HT-29 (cell line): ENCODE results near the gene LCN12. TPM values are rescaled to one million over a fixed set of nuclear protein-coding genes. Genes with fewer than 3 reads are reported as not detected.

Experiments used
- DNase-seq: peaks from one replicate; pipeline ENCODE4 v3.0.0-alpha.2; 2015; ENCODE audit warnings: low spot score
- total RNA-seq: library from RNA; depleted of rRNA; stranded (reverse); fragments of >200 nt; shearing (Covaris generic); gene quantifications from 2 replicates; pipeline ENCODE4 v1.2.3, GENCODE V29; 2014

The LCN12 gene
- total RNA-seq, 1 experiment from 2014 or later: 0.58 TPM

DNA sequence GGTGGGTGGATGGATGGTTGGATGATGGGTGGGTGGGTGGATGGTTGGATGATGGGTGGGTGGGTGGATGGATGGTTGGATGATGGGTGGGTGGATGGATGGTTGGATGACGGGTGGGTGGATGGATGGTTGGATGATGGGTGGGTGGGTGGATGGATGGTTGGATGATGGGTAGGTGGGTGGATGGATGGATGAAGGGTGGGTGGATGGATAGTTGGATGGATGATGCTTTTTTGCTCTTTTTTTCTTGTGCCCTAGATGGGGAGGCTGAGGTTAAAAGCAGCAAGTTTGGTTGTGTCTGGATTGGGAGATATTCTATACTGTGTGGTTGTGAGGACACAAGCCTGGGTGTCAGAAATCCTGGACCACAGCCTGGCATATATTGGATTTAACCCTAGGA is 5.4 kb downstream of the LCN12 start:
- DNase-seq: no peak

DNA sequence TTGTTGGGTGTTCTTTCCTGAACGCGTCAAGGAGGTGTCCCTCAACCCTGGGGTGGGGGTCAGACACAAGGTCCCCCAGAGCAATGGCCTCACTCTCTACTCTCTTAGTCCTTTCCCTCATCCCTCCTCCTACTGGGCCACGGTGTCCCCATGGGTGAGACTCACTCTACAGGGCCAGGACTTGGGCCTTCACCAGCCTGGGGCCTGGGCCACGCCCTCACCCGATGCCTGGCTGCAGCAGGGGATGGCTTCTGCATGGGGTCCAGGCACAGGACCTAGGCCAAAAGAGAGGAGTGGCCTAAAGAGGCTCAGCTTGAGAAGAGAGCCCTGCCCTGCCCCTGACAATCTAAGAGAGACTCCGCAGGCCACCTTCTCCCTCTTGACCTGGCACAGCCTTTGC is 5.8 kb downstream of the LCN12 start:
- DNase-seq: no peak

DNA sequence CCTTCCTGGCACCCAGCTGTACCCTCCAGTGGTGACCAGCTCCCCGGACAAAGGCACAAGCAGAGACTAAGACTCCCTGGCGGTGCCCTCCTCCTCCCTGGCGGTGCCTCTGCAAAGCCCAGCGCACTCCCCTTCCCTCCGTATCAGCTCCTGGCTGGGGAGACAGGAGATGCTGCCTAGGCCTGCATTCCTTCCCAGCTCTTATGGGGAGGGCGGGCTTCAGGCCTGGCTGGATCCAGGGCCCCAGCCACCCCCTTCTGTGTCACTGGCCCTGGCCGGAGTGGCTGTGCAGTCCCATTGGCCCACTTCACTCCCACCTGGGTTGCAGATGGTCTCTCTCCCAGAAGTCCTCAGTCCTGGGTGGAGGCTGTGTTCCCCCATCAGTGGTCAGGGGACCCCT is 6.4 kb downstream of the LCN12 start:
- no peak for DNase-seq

DNA sequence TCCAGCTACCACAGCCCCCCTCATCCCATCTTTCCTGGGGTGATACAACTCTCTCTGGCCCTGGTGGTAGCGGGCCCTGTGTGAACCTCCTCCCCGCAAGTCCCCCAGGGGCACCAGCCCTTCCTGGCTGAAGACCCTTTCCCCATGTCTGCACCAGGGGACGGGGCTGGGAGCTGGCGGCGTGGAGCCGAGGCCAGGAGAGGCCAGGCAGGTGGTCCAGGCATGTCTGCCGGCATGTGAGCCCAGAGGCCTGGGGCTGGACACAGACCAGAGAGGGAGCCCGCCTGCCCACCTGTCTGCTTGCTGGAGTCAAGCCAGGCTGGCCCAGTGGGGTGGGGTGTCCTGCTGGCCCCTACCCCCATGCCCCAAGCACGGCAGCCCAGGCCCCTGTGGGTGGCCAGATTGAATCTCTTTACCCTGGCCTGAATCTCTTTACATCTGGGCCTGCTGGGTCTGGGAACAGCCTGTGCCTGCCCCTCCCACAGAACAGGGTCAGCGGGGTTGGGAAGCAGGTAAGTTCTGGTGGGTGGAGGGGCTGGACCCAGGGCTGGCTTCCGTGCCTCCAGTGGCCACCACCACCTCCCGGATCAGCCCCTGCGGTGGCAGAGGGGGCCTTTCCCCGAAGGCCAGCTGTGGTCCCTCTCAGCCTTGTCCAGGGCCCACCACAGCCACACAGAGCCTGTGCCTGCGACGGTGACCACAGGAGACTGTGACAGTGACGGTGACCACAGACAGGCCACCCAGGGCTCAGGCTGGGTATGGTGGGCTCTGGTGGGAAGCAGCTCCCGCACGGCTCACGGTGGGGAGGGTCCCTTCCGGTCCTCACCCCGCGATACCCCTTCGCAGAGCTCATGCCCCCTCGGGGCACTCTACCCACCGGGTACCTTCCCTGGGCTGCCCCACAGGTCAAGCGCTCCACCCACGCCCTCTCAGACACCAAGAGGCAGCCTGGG is 7.1 kb downstream of the LCN12 start:
- DNase-seq: no peak

DNA sequence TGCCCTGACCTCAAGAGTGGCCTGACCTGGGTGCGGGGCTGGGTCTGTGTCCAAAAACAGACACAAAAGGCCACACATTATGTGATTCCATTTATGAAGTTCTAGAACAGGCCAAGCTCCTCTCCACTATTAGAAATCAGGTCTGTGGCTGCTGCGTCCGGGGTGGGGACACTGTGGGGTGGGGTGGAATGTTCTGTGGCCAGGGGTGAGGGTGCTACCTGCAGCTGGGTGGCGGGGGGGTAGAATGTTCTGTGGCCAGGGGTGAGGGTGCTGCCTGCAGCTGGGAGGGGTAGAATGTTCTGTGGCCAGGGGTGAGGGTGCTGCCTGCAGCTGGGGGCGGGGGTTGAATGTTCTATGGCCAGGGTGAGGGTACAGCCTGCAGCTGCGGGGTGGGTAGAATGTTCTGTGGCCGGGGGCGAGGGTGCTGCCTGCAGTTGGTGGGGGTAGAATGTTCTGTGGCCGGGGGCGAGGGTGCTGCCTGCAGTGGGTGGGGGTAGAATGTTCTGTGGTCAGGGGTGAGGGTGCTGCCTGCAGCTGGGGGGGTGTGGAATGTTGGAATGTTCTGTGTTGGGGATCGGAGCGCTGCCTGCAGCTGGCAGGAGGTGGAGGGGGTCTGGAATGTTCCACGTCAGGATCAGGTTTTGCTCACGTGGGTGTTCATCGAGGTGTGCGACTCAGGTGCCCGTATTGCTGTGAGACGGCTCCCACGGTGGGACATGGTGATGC is 8.3 kb downstream of the LCN12 start:
- no peak for DNase-seq

DNA sequence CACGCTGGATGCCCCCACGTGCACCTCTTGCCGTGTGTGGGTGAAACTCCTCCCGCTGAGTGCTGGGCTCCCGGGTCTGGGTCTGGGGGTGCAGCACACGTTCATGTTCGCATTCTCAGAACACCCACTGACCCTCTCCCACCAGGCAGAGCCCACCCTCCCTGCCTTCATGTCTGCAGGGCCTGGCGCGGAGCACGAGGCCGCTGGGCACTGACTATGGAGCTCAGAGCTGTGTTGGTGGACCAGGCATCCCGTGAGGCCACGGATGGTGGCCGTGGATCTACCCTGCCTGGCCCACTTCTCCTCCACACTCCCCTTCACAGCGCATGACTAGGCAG is 8.8 kb downstream of the LCN12 start:
- DNase-seq: no peak

DNA sequence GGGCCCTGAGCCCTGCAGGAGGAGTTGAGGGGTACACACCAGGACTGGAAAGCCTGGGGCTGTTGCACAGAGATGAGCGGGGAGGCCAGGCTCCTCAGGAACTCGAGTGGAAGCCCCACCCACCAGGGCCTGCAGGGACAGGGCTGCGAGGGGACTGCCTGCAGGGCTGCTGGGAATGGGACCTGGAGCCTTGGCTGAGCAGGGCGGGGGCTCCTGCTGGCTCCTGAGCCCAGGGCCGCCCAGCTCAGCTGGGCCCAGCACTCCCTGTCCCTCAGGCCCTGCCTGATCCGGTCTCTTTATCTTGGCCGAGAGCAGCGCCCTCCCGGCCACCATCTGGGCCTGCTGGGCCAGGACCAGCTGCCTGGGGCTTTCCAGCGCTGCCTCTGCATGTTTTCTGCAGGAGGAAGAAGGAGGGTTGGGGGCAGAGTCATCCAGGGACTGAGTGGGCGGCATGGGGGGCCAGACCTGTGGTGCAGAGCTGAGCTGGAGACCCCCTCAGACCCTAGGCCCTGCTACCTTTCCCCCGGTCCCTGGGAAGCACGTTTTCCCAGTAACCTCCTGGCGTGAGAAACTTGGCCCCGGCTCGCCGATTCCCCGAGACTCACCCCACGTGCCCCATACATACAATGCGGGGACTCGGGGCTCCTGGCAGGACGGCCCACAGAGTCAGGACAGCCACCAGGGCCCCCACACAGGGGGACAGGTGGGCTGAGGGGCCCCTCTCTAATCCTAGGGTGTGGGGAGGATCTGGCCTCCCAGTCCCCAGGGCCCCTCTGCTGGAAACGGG is 9.4 kb downstream of the LCN12 start:
- DNase-seq: no peak

DNA sequence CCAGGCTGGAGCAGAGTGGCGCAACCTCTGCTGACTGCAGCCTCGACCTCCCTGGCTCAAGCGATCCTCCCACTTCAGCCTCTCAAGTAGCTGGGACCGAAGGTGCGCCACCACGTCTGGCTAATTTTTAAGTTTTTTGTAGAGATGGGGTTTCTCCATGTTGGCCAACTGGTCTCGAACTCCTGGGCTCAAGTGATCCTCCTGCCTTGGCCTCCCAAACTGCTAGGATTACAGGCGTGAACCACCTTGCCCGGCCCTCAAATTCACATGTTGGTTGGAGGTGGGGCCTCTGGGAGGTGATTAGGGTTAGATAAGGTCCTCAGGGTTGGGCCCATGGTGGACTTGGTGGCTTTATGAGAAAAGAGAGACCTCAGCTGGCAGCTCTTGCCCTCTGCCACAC is 10.1 kb downstream of the LCN12 start:
- no peak for DNase-seq

DNA sequence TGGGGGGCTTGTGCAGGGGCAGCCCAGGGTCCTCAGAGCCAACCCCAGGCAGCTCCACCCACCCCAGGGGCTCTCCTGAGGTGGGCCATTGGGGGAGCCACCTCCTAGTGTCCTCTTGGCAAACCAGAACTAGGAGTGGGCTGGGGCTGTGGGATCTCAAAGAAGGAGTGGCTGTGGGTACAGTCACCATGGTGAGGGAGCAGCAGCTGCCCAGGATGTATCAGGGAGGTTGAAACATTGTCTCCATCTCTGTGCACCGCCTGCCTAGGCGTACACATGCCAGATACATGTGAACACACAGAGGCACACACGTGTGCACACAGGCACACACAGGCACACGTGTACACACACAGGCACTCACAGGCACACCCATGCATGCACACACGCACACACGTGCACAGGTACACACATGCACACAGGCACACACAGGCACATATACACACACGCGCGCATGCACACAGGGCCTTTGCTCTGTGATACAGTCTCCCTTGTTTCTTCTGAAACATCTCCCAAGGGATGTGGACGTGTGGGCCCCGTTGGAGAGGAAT is 10.7 kb downstream of the LCN12 start:
- no peak for DNase-seq

DNA sequence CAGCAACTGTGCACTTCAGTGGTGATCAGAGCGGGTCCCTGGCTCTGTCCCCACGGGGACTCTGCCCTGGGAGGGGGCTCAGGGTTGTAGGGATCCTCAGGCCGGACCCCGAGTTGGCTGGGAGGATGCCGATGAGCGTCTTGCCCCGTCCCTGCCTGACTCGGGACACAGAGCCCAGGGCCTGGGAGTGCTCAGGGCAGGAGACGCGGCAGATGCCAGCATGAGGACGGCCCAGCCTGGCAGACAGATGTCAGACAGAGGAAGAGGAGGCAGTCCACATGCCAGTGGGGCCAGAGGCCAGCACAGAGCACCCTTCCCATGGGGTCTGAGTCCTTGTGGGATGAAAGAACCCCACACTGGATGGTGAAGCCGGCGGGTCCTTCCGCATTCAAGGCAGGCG is 11.3 kb downstream of the LCN12 start:
- no peak for DNase-seq

DNA sequence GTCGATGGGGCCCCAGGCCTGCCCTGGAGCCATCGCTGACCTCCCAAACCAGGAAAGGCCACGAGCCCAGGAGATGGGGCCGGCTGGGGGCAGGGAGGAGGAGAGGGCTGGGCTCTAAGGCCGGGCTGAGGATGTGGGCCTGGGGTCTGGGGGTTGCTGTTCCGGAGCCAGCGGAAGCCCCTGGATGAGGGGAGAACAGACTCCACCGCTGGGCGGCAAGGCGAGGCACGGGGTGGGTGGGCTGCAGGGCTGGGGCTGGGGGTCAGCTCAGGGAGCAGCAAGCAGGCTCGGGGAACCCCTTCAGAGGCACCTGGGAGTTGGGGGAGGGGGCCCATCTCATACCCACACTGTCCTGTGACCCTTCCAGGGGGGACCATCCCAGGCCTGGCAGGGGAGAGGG is 11.7 kb downstream of the LCN12 start:
- no peak for DNase-seq

DNA sequence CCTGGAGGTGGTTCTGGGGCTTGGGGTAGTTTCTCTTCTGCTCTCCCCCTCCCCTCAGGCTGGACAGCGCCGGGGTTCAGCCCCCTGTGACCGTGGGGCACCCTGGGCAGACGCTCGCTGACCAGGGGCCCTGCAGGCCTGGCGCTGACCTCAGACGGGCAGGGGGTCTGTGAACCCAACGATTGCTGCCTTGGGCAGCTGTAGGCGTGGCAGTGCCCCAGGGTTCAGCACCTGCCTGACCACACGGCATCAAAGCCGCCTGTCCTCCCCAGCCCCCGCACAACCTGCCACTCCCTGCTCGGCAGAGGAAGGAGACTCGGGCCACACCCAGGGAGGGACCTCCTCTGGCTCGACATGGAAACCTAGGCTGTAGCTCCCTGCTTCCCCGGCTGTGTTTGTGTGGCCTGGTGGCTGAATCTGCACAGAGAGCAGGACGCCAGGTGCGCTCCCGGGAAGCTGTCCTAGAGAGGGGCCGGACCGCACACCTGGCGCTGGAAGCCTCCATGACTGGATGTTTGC is 12.2 kb downstream of the LCN12 start:
- no peak for DNase-seq

DNA sequence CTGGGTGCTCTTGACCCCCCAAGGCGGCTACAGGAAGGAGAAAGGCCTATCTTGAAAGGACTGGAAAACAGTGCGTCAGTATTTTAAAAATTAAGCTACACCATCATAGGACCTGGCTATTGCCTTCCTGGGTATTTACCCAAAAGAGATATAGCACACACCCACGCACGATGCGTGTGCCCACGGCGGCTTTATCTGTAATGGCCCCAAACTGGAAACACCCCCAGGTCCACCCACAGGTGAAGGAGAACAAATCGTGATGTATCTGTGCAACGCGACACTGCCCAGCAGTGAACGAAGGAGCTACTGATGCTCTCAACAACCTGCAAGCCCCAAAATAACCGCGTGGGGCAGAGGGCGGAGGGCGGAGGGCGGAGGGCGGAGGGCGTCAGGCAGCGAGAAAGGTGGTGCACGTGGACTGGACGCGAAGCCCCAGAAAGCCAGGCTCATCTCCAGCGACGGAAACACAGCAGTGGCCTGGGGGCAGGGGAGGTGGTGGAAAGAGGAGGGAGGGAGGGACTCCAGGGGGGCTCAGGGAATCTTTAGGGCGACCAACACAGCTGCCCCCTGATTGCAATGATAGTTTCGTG is 12.9 kb downstream of the LCN12 start:
- no peak for DNase-seq

DNA sequence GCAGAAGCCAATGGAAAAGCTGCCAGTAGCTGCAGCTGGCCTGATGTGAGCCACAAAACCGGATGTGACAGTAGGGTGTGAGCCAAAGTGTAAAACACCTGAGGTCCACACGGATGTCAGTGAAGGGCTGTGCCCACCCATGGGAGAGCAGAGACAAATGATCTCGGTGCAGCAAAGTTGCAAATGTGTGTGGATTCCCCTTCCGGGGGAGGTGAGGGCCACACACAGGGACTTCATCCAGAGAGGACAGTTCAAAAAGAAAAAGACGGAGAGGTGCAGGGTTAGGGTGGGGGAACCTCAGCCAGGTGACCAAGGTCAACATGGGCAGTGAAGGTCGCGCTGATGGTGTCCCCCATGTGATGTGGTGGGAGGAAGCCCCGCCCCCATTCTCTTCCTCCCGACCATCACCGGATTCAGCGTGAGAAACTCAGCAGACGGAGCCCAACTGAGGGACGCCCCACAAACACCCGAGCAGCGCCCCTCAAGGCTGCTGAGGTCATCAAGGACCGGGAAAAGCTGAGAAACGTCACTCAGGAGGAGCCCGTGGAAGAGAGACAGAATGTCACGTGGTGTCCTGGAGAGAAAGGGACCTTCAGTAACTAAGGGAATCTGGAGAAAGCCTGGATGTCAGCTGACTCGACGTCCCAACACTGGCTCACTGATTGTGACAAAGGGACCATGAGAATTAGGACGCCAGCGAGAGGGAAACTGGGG is 13.9 kb downstream of the LCN12 start:
- no peak for DNase-seq

DNA sequence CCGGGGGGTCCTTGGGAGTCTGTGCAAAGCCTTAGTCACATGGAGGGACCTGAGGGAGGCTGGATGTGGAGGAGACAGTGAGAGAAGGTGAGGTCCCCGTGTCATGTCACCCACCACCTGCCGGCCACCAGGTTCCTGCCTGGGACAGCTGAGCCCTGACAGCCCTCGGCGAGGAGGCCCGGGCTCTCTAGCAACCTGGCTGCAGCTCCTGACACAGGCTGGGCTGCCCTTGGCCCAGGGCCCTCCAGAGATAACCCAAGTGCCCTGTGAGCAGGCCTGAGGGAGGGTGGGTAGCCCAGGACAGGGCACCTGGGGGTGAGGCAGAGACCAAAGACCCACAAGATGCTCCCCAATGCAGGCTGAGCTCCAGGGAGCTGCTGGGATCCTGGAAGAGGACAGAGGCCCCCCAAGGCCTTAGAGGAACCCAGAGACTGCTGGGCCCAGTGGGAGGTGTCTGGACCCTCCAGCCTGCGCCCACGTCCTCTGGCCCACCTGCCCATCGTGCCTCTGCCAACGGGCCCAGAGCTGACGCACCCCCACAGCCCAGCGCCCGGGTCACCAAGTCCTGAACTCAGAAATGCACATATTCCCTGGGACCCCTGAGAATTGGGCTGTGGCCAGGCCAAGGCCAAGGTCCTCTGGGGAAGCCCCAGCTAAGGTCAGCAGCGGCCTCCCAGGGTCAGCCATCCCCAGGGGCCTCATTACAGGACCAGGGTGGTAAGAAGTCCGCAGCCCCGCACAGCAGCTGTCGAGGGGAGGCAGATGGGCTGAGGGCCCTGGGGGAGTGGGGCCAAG is 16.5 kb downstream of the LCN12 start:
- DNase-seq: no peak

DNA sequence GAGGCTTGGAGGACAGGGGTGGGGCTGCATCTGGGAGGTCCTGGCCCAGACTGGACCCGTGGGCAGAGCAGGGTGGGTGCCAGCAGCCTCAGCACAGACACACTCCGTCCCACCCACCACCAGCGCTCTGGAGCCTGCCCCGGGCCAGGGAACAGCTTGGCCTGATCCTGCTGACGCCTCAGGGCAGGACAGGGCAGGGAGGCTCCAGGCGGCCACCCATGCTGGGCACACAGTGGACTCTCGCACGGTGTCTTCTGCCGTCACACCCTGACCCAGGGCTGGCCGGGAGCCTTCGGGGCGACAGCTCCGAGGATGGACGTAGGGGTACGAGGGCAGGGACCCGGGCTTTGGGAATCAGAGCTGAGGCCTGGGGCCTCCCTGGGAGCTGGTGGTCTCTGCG is 17.1 kb downstream of the LCN12 start:
- DNase-seq: no peak

DNA sequence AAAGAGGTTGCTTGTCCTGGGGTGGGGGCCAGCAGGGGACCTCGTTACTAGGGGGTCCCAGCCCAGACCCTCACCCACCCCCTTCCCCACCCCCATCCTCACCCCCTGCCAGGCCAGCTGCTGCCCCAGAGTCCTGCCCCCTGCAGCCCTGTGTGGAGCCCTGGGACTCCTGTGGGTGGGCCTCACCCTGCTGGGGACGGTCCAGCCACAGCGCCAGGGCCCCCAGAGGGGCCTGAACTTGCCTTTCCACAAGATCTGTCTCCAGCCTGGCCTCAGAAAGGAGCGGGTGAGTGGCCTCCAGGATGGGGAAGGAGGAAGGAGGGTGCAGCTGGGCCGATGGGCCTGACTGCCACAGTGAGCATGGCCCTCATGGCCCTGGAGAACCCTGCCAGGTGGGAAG is 17.7 kb downstream of the LCN12 start:
- no peak for DNase-seq

DNA sequence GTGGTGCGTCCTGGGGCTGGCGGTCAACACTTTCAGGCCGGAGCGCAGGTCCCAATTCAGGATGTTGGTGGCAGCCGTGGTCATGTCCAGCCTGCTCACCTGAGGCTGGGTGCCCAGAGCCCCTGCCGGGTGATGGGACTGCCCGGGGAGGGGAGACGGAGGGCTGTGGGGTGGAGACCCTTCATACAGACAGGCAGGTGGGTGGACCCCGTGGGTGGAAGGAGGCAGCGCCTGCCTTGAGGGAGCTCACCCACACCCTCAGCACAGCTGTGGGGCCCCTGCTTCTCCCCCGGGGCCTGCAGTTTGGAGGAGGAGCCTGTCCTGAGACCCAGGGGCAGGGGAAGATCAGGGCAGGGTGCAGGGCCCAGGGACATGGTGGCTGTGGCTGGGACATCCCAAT is 18.3 kb downstream of the LCN12 start:
- DNase-seq: no peak

DNA sequence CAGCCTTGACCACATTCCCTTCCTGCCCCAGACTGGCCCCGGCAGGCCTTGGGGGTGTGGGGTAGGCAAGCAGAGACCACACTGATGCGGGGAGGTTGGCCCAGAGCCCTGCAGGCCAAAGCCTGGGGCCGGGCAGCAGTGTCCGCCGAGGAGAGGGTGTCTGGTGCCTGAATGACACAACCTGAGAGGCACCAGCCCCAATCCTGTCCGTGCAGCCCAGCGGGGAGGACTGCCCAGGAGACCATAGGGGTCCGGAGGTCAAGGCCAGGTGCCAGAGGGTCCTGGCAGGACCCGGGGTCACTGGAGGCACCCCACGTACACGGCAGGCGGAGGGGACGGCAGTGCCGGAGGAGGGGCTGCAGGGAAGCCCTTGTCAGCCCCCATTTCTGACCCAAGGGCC is 19.7 kb downstream of the LCN12 start:
- no peak for DNase-seq

DNA sequence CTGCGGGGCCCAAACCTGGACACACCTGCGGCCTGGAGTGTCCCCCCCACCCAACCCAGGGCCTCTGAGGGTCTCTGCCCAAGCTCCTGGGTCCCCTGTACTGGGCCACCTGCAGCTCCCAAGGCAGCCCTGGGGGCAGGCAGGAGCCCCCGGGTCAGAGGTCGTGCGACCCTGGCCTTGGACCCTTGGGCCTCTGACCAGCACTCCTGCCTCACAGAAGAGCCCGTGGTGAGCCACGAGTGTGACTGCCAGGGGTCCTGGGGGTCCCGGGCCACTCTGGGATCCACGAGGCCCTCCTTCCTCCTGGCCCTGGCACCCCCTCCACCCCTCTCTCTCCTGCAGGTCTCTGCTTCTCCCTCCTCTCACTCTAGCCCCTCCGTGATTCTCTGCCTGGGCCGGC is 20.3 kb downstream of the LCN12 start:
- no peak for DNase-seq
